HEK293 (cell line): ENCODE data around the gene ESCO1.
A peak's percentile ranks its signal among the peaks of the same experiment; 100 is the strongest.

Experiments used
- CTCF ChIA-PET: fragments of 350-600 bp; formaldehyde crosslinking; extraction: SDS; loops from one replicate; lab custom pipeline; 2021; ENCODE audit warnings: antibody characterized with exemption; lab: Yijun Ruan, JAX
- POLR2A ChIA-PET: fragments of 300-600 bp; formaldehyde crosslinking; extraction: SDS; loops from one replicate; lab custom pipeline; 2020; ENCODE audit warnings: antibody characterized with exemption, inconsistent platforms; lab: Yijun Ruan, JAX
- H3K27ac ChIP-seq: fragments of 200-500 bp; sonication (Bioruptor generic); 2 replicates; pipeline ENCODE4 v1.5.1; 2014; ENCODE audit warnings: low read depth, low read length, control low read depth, inconsistent platforms; ENCODE audit errors: extremely low read depth
- H3K36me3 ChIP-seq, 2 experiments: fragments of 200-500 bp in 1 of 2; sonication (Bioruptor generic) in 1 of 2; 1 replicate in 1 of 2; 2 replicates in 1 of 2; pipeline ENCODE4 v1.5.1; 2014 to 2017; ENCODE audit warnings: inconsistent platforms in 2 of 2, low read length in 2 of 2; ENCODE audit not compliant: control insufficient read depth in 2 of 2, insufficient read depth in 1 of 2
- H3K4me1 ChIP-seq: fragments of 200-500 bp; sonication (Bioruptor generic); 2 replicates; pipeline ENCODE4 v1.5.1; 2014; ENCODE audit warnings: mild to moderate bottlenecking, low read length, inconsistent platforms; ENCODE audit not compliant: control insufficient read depth, insufficient read depth
- H3K4me3 ChIP-seq: 2 replicates; pipeline ENCODE4 v1.5.1; 2011; ENCODE audit warnings: low read depth, mild to moderate bottlenecking, control low read depth, low read length, moderate library complexity
- H3K9me3 ChIP-seq: fragments of 200-500 bp; sonication (Bioruptor generic); 2 replicates; pipeline ENCODE4 v1.5.1; 2014; ENCODE audit warnings: low read depth, low read length, inconsistent platforms; ENCODE audit not compliant: control insufficient read depth, insufficient read depth
- HOXC10 ChIP-seq: sonication (generic); formaldehyde crosslinking; IDR thresholded peaks from 2 replicates; pipeline ENCODE4 v1.8.1; 2023; ENCODE audit warnings: mild to moderate bottlenecking, missing genetic modification reagents
- KLF17 ChIP-seq: fragments of 450-650 bp; formaldehyde crosslinking; IDR thresholded peaks from 2 replicates; pipeline ENCODE4 v1.5.1; 2016; ENCODE audit warnings: missing biosample characterization, missing genetic modification characterization
- KLF9 ChIP-seq: fragments of 450-650 bp; formaldehyde crosslinking; IDR thresholded peaks from 2 replicates; pipeline ENCODE4 v1.5.1; 2016; ENCODE audit warnings: missing biosample characterization, missing genetic modification characterization, low read depth
- PBX3 ChIP-seq: sonication (generic); formaldehyde crosslinking; IDR thresholded peaks from 2 replicates; pipeline ENCODE4 v1.8.1; 2022; ENCODE audit warnings: mild to moderate bottlenecking, moderate library complexity, missing genetic modification reagents
- PRDM1 ChIP-seq: fragments of 450-650 bp; formaldehyde crosslinking; IDR thresholded peaks from 2 replicates; pipeline ENCODE4; 2016; ENCODE audit warnings: missing biosample characterization, missing genetic modification characterization
- RBAK ChIP-seq: fragments of 450-650 bp; formaldehyde crosslinking; IDR thresholded peaks from 2 replicates; pipeline ENCODE4 v1.5.1; 2016; ENCODE audit warnings: missing biosample characterization, missing genetic modification characterization
- REPIN1 ChIP-seq: fragments of 450-650 bp; formaldehyde crosslinking; IDR thresholded peaks from 2 replicates; pipeline ENCODE4 v1.5.1; 2017; ENCODE audit warnings: missing biosample characterization, missing genetic modification characterization, low read depth
- SETDB1 ChIP-seq: IDR thresholded peaks from one replicate; pipeline ENCODE4 v1.6.1; 2017; ENCODE audit warnings: mild to moderate bottlenecking, low read length, moderate library complexity, mixed read lengths; ENCODE audit not compliant: insufficient read length
- SP3 ChIP-seq: fragments of 450-650 bp; formaldehyde crosslinking; IDR thresholded peaks from 2 replicates; pipeline ENCODE4 v1.5.1; 2016; ENCODE audit warnings: missing biosample characterization, missing genetic modification characterization
- ZBTB44 ChIP-seq: fragments of 450-650 bp; IDR thresholded peaks from 2 replicates; pipeline ENCODE4 v1.5.1; 2018; ENCODE audit warnings: missing biosample characterization, mild to moderate bottlenecking, missing genetic modification characterization
- ZFP3 ChIP-seq: fragments of 450-650 bp; formaldehyde crosslinking; IDR thresholded peaks from 2 replicates; pipeline ENCODE4 v1.5.1; 2016; ENCODE audit warnings: low read depth, missing biosample characterization, missing genetic modification characterization
- ZNF114 ChIP-seq: fragments of 450-650 bp; formaldehyde crosslinking; IDR thresholded peaks from 2 replicates; pipeline ENCODE4 v1.5.0; 2017; ENCODE audit warnings: missing biosample characterization, missing genetic modification characterization
- ZNF19 ChIP-seq: fragments of 450-650 bp; formaldehyde crosslinking; IDR thresholded peaks from 2 replicates; pipeline ENCODE4; 2016; ENCODE audit warnings: missing biosample characterization, missing genetic modification characterization, low read depth
- ZNF221 ChIP-seq: fragments of 450-650 bp; formaldehyde crosslinking; IDR thresholded peaks from 2 replicates; pipeline ENCODE4 v1.5.1; 2017; ENCODE audit warnings: missing biosample characterization, missing genetic modification characterization, borderline replicate concordance
- ZNF239 ChIP-seq: fragments of 450-650 bp; formaldehyde crosslinking; IDR thresholded peaks from 2 replicates; pipeline ENCODE4 v1.5.1; 2016; ENCODE audit warnings: missing biosample characterization, missing genetic modification characterization
- ZNF24 ChIP-seq: fragments of 450-650 bp; formaldehyde crosslinking; IDR thresholded peaks from 2 replicates; pipeline ENCODE4 v1.5.1; 2016; ENCODE audit warnings: missing biosample characterization, missing genetic modification characterization
- ZNF248 ChIP-seq: fragments of 450-650 bp; formaldehyde crosslinking; IDR thresholded peaks from 2 replicates; pipeline ENCODE4 v1.5.1; 2017; ENCODE audit warnings: missing biosample characterization, missing genetic modification characterization
- ZNF266 ChIP-seq: fragments of 450-650 bp; formaldehyde crosslinking; IDR thresholded peaks from 2 replicates; pipeline ENCODE4 v1.5.1; 2016; ENCODE audit warnings: missing biosample characterization, missing genetic modification characterization, low read depth
- ZNF37A ChIP-seq: fragments of 450-650 bp; IDR thresholded peaks from 2 replicates; pipeline ENCODE4 v1.5.1; 2018; ENCODE audit warnings: missing biosample characterization, missing genetic modification characterization
- ZNF404 ChIP-seq: fragments of 450-650 bp; formaldehyde crosslinking; IDR thresholded peaks from 2 replicates; pipeline ENCODE4 v1.5.1; 2017; ENCODE audit warnings: missing biosample characterization, missing genetic modification characterization
- ZNF488 ChIP-seq: fragments of 450-650 bp; formaldehyde crosslinking; IDR thresholded peaks from 2 replicates; pipeline ENCODE4 v1.5.1; 2016; ENCODE audit warnings: missing biosample characterization, missing genetic modification characterization
- ZNF561 ChIP-seq: fragments of 450-650 bp; IDR thresholded peaks from 2 replicates; pipeline ENCODE4 v1.5.1; 2018; ENCODE audit warnings: missing biosample characterization, missing genetic modification characterization, borderline replicate concordance
- ZNF623 ChIP-seq: fragments of 450-650 bp; formaldehyde crosslinking; IDR thresholded peaks from 2 replicates; pipeline ENCODE4 v1.5.1; 2016; ENCODE audit warnings: missing biosample characterization, missing genetic modification characterization
- ZNF639 ChIP-seq: fragments of 450-650 bp; formaldehyde crosslinking; IDR thresholded peaks from 2 replicates; pipeline ENCODE4 v1.5.1; 2016; ENCODE audit warnings: missing biosample characterization, missing genetic modification characterization
- ZNF777 ChIP-seq: fragments of 450-650 bp; formaldehyde crosslinking; IDR thresholded peaks from 2 replicates; pipeline ENCODE4 v1.5.1; 2017; ENCODE audit warnings: missing biosample characterization, missing genetic modification characterization, borderline replicate concordance
- ZNF792 ChIP-seq: fragments of 450-650 bp; formaldehyde crosslinking; IDR thresholded peaks from 2 replicates; pipeline ENCODE4 v1.5.1; 2016; ENCODE audit warnings: missing biosample characterization, missing genetic modification characterization
- ZSCAN16 ChIP-seq: fragments of 450-650 bp; formaldehyde crosslinking; IDR thresholded peaks from 2 replicates; pipeline ENCODE4 v1.5.1; 2016; ENCODE audit warnings: missing biosample characterization, missing genetic modification characterization
- ZXDB ChIP-seq: fragments of 450-650 bp; formaldehyde crosslinking; IDR thresholded peaks from 2 replicates; pipeline ENCODE4 v1.5.1; 2016; ENCODE audit warnings: missing biosample characterization, missing genetic modification characterization

Gene ESCO1

GRCh38 chr18:21605213-21605612 lies 4.7 kb upstream of the ESCO1 start:
- Histone ChIP-seq H3K36me3 (no peaks in the 10 kb centered on the region), H3K9me3 (no peaks in the 10 kb centered on the region), H3K27ac (no peak overlapping the region), H3K4me1 (no peaks in the 10 kb centered on the region), H3K4me3 (no peak overlapping the region)
- TF ChIP-seq ZSCAN16 (tag by site-specific recombination) (no peak), RBAK (no peak), KLF9 (tag by site-specific recombination) (no peak), SP3 (tag by site-specific recombination) (no peak), ZNF404 (tag by site-specific recombination) (no peak), ZNF221 (tag by site-specific recombination) (no peak), ZNF24 (tag by site-specific recombination) (no peak), ZNF114 (no peak)
- ChIA-PET CTCF (interaction anchor here (0.7 to 1.1 kb wide), 2 partner anchors 8 to 118 kb away, joined by 3 to 5 read pairs; no protein-coding TSS in a partner anchor), POLR2A (no interaction called here)

- Histone ChIP-seq H3K27ac (no peak overlapping the region), H3K4me3 (no peak overlapping the region), H3K36me3 (no peaks in the 10 kb centered on the region), H3K4me1 (no peaks in the 10 kb centered on the region), H3K9me3 (no peaks in the 10 kb centered on the region)
- TF ChIP-seq PRDM1 (tag by site-specific recombination) (0 out of 2 replicates have a peak, but pooled peaks have one; percentile 22), KLF17 (tag by site-specific recombination) (no peak)
- POLR2A ChIA-PET = no interaction called here
- CTCF ChIA-PET = interaction anchor here (1.1 kb wide), 1 partner anchor 8 kb away, joined by 5 read pairs; no protein-coding TSS in a partner anchor
Observed at GRCh38 chr18:21604671-21605070, 4.2 kb upstream of the ESCO1 start.

- ChIA-PET POLR2A (no interaction called here), CTCF (interaction anchor here (0.6 to 4.8 kb wide), 4 partner anchors 9 to 45 kb away, joined by 3 to 89 read pairs (median 3); partner anchors contain the start of gene SNRPD1)
- no peak overlapping the region for H3K27ac ChIP-seq
- 0 out of 2 replicates have a peak, but pooled peaks cover 4% of the 10 kb centered on the region for H3K4me1 ChIP-seq
- H3K36me3 ChIP-seq = no peaks in the 10 kb centered on the region; a peak in 1 of 3 replicates
- no peak overlapping the region for H3K4me3 ChIP-seq
- TF ChIP-seq RBAK = no peak
- no peak for TF ChIP-seq ZBTB44
- TF ChIP-seq SETDB1 = no peak
- TF ChIP-seq REPIN1 (tag by site-specific recombination) = no peak
- TF ChIP-seq ZNF37A (tag by site-specific recombination) = no peak
- no peak for TF ChIP-seq ZXDB (tag by site-specific recombination)
- no peak for TF ChIP-seq ZNF561 (tag by site-specific recombination)
- no peak for TF ChIP-seq ZNF639
- TF ChIP-seq HOXC10 (CRISPR knock-in tag) = no peak
- no peak for TF ChIP-seq ZFP3 (tag by site-specific recombination)
- TF ChIP-seq ZNF777 (tag by site-specific recombination) = no peak
- TF ChIP-seq ZNF266 (tag by site-specific recombination) = no peak
- no peak for TF ChIP-seq ZNF239 (tag by site-specific recombination)
- no peak for TF ChIP-seq ZNF19 (tag by site-specific recombination)
- TF ChIP-seq ZSCAN16 (tag by site-specific recombination) = no peak
- TF ChIP-seq ZNF792 (tag by site-specific recombination) = no peak
- no peak for TF ChIP-seq ZNF623 (tag by site-specific recombination)
- no peak for TF ChIP-seq ZNF488 (tag by site-specific recombination)
- no peak for TF ChIP-seq ZNF248 (tag by site-specific recombination)
- no peak for TF ChIP-seq PBX3
- no peaks in the 10 kb centered on the region for H3K9me3 ChIP-seq
Observed at GRCh38 chr18:21602299-21602587, 1.7 kb upstream of the ESCO1 start.
